HG03103 (cell line): ENCODE measurements around the gene PTGR2.
A peak's percentile ranks its signal among the peaks of the same experiment; 100 is the strongest.
"Not testable (repeated sequence)": the region's sequence is repeated elsewhere in the genome, so short reads cannot be mapped to it uniquely, and the experiment has no call there.

Experiments
- ATAC-seq: cut with Tn5 transposase; IDR thresholded peaks from one replicate; pipeline ENCODE4 v1.9.1; 2021; ENCODE audit warnings: low read depth; ENCODE audit not compliant: unreplicated experiment

PTGR2 gene

DNA sequence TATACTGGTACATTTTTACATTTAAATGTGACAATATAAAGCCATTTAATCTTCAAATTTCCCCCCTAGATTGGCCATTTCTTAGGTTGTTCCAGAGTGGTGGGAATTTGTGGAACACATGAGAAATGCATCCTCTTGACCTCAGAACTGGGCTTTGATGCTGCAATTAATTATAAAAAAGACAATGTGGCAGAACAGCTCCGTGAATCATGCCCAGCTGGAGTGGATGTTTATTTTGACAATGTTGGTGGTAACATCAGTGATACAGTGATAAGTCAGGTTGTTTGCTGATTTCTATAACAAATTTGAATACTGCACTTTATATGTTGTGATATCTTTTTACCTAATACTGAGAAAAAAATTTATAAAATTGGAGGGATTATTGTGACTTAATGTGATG lies 27.4 kb downstream of the PTGR2 start:
- no peak for ATAC-seq

DNA sequence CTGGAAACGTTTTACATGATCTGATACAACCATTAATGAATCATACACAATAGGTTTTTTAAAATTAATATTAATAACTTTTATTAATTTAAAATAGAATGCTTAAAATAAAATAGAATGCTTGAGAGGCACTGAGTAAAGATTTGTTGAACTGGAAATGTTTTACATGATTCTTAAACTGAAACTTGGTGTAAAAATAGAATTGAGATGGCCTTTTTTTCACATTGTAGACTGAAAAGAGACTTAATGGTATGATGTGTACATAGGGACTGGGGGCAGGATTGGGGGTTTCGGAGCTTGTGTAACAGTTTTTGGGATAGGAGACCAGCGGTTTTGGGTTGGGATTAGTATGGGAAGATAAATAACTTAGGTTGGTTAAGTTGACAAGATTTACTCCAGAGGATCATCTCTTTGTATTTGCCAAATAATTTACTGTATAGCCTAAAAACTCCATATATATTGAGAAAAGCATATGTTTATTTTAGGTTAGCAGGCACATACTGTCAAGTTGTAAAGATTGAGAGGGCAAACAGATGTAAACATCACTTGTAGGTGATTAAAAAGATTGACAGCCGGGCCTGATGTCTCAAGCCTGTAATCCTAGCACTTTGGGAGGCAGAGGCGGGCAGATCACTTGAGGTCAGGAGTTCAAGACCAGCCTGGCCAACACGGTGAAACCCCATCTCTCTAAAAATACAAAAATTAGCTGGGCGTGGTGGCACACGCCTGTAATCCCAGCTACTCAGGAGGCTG lies 33.0 kb downstream of the PTGR2 start:
- ATAC-seq = no peak

DNA sequence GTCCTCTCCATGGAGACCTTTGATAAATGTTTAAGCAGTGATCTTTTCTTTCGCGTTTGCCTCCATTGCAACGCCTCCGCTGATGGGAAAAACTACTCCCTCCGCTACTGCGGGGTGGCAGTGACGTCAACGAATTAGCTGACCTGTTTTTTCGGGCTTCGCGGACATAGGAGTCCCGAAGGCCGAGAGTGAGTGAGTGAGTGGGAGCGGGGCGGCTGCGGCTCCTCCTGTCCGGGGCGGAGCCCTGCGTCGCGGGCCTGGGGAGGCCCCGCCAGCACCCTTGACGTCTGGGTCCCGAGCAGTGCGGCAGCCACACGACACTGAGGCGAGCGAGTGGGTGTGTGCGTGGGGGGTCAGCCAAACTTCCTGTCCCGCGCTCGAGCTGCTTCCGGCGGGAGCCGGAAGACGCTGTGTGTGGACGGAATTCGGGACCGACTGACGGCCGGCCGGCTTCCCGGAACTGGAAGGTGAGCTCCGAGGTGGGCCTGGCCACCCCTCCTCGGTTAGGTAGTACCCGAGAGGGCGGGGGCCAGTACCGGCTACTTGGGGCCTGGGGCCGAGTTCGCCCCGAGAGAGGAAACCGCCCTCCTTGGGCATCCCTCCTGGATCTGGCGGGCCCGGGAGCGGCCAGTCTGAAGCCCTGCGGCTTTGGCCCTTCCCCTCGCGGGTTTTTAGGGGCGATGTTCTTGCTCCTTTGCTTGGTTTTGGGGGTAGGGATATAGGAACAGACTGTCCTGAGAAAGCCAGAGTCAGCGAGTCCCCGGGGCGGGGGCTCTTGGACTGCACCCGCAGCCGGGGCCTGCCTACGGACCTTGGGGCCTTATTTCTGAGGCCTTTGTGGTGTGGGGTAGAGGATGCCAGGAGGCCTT lies 35.1 kb downstream of the PTGR2 start, which contains the start of gene ZNF410:
Gene ZNF410, plus strand, starts transcription at position 411 of the 869 bp plus-strand sequence. CDS start 5,317 bp downstream, outside the sequence.
- peak; percentile 98 for ATAC-seq

DNA sequence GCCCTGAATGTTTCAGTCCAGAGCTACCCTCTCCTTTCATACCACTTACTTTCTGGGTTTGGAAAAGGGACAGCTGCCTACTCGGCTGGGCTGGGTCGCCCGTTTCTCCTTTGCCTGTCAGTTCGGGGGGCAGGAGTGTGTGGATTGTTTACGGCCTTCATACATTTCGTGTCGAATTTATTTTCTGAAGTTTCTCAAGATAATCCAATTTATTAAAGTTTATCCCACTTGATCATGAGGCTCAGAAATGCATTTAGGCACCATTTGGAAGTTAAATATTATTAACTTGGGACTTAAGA lies 35.6 kb downstream of the PTGR2 start:
- no peak for ATAC-seq

DNA sequence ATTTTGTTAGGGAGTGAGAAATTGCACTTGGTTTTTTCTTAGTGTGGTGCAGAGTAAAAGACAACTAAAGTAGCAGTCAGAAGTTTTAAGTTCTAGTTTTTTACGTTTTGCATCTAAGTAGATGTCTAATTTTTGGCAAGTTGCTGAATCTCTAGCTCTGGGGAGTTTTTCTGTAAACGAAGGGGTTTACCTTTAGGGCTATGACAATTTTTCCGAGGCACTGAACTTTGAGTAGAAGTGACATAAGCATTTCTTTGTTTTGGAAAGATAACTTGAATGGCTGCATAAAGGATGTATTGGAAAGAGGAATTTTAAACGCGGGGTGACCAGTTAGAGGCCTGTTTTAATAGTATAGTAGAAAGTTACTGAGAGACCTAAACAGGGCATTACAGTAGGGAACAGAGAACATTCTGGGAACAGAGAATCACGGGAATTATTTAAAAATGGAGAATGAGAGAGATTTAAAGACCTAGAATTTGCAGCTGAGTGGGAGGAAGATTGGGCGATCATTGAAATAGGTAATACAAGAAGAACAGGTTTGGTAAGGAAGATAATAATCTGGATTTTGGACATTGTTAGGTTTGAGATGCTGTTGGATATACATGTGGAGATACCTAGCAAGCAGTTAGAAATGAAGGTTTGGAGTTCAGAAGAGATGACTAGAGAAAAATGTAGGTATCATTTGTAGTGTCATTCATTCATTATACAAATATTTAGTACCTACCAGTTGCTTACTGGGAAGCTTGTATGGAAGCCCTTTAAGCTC lies 36.2 kb downstream of the PTGR2 start:
- ATAC-seq = no peak

DNA sequence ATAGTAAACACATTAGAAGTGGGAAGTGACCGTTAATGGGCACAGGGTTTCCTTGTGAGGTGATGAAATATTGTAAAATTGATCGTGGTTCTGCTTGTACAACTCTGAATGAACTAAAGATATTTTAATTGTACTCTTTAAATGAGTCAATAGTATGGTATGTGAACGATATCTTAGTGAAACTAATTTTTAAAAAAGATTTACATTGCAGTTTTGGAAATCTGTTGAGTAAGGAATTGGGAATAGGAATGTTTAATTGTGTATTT lies 36.8 kb downstream of the PTGR2 start:
- ATAC-seq = no peak

DNA sequence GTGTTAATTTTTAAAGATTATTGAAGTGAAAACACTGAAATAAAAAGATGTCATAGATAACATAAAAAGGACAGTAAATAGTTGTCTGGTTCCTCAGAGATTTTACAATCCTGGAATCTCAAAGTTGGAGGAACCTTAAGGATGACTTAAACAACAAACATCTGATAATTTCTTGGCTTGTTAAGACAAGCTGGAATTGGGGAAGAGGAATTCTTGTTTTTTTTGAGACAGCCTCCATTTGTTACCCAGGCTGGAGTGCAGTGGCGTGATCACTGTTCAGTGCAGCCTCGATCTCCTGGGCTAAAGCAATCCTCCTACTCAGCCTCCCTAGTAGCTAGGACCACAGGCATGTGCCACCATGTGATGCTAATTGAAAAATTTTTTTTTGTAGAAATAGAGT lies 37.3 kb downstream of the PTGR2 start:
- ATAC-seq = no peak

DNA sequence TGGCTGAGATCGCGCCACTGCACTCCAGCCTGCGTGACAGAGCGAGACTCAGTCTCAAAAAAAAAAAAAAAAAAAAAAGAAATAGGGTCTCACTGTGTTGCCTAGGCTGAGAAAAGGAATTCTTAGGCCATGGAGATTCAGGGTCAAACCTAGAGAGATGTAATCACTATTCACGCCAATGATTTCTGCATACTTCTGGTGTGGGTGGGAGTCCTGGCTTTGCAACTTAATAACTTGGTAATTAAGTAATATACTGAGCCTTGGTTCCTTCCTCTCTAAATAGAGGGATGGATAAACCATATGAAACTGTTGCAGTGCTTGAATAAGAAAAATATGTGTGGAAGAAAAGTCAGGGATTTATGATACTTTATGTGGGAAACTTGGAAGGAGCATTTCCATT lies 37.7 kb downstream of the PTGR2 start:
- ATAC-seq = no peak

DNA sequence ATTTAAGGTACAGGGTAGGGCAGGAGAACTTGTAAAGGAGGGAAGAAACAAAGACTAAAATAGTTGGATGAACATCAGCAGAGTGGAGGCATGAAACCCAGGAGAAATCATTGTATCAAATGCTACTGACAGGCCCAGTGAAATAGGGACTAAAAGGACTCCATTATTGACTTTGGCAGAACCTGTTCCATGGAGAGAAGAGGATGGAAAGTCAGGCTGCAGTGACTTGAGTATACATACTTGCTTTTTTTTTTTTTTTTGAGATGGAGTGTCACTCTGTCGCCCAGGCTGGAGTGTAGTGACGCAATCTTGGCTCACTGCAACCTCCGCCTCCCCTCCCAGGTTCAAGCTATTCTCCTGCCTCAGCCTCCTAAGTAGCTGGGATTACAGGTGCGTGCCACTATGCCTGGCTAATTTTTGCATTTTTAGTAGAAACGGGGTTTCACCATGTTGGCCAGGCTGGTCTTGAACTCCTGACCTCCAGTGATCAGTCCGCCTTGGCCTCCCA lies 42.6 kb downstream of the PTGR2 start:
- ATAC-seq = not testable (repeated sequence)

DNA sequence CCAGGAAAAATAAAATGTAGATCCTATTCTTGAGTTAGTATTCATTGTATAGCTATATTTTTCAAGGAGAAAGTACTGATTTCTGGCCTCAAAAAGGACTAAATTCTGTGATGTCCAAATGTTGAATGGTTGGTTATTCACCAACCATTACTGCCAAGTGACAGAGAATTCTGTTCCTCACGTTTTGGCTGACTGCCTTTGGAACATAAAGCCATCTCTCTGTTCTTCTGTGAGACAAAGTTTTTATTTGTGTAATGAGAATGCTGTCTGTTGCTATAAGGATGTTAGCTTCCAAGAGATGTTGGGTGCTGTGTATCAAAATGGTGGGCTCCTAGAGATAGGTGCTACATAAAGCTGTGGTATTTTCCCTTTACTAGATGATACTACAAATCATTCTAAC lies 44.3 kb downstream of the PTGR2 start:
- no peak for ATAC-seq

DNA sequence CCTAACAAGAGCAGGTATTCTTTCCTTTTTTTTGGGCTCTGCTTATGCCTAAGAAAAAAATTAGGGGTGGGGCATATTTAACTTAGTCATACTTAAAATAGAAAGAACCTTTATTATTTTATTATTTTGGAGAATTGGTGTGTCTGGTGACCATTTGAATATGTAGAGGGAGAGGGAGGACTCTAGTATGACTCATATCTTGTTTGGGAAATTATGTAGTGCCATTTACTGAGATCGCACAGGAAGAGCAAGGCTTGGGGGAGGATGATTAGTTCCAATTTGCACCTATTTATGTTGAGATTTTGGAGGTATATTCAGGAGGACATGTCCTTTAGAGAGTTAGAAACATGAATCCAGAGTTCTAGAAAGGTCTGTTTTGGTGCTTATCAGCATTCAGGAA lies 44.9 kb downstream of the PTGR2 start:
- no peak for ATAC-seq

DNA sequence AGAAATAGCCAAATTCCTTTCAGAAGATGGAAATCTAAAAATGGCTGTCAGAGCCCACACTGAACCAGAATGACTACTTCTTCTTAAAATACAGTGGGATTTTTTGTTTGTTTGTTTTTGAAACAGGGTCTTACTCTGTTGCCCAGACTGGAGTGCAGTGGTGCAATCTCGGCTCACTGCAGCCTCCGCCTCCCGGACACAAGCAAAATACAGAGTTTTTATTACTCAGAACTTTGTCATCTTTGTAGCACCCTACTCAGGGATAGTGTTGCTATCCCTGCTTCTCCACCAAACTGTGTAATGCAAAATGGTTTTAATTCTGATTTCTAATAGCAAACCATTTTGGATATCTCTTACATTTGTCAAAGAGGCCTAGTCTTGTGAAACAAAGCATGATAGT lies 51.4 kb downstream of the PTGR2 start:
- no peak for ATAC-seq

DNA sequence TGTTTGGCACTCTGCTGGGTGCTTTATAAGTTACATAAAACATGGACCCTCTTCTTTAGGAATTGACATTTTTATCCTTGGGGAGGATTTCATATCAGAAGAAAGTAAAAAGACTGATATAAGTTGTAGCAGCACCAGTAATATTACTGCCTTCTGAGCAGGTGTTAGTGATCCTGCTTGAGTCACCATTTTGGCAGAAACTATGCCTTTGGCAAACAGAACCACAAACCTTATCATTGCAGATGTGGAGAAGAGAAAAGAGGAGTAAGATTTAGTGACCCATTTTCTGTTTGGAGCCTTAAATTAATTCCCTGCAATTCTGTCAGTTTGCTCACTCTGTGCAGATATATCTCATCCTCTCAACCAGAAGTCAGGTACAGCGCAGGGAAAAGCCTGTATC lies 58.0 kb downstream of the PTGR2 start:
- no peak for ATAC-seq

DNA sequence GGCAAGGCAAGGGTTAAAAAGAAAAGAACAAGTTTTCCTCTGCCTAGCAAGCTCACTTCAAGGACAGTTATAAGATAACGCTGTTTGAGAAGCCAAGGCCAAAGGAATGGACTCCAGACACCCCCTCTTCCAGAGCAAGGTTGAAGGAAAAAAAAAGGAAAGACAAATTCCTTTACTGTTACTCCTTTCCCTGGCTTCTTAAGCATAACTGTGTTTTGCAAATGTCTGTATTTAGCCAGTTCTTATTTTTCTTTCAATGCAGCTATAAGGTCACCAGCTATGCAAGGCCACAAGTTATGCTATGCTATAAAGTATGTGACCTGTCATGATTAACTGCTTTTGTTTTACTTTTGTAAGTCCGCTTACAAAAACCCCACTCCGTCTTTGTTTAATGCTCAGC lies 61.6 kb downstream of the PTGR2 start:
- no peak for ATAC-seq

DNA sequence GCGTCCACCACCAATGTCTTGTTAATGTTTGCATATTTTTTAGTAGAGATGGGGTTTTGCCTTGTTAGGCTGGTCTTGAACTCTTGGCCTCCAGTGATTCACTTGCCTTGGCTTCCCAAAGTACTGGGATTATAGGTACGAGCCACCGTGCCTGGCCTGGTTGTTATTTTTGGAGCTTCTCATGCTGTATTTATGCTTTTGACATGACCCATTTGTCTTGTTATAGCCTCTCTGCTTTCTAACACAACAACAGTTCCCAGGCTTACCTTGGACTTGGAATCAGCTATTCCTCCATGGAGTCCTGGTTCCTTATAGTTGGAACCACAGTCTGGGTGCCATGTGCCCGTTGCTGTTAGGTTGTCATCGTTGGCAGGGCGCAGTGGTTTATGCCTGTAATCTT lies 64.7 kb downstream of the PTGR2 start:
- no peak for ATAC-seq

DNA sequence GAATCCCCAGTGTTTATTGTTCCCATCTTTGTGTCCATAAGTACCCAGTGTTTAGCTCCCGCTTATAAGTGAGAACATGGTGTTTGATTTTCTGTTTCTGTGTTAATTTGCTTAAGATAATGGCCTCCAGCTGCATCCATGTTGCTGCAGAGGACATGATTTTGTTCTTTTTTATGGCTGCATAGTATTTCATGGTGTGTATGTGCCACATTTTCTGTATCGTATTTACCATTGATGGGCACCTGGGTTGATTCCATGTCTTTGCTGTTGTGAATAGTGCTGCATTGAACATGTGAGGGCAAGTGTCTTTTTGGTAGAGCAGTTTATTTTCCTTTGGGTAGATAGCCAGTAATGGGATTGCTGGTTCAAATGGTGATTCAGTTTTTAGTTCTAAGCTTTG lies 67.8 kb downstream of the PTGR2 start:
- not testable (repeated sequence) for ATAC-seq

DNA sequence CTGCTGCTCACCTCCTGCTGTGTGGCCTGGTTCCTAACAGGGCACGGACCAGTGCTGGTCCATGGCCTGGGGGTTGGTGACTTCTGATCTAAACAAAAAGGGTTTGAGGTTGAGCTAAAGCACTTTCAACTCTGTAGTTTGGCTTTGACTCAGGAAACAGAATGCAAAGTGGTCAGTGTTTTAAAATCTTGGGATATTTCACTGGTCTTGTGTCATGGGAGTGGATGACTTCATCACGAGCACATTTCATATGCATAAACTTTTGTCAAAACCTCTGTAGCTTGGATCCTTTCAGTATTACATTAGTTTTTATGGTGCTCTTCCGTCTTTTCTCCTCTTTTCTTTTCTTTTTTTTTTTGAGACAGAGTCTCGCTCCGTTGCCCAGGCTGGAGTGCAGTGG lies 72.7 kb downstream of the PTGR2 start:
- no peak for ATAC-seq
